HUES48 (cell line): ENCODE data around the gene TCF7L2.
A peak's percentile ranks its signal among the peaks of the same experiment; 100 is the strongest.

Experiments
- H3K27ac ChIP-seq: one replicate; pipeline ENCODE4 v1.7.0; 2013; ENCODE audit warnings: low read depth, low read length, inconsistent platforms
- H3K27me3 ChIP-seq: 2 replicates; pipeline ENCODE4 v1.6.1; 2013; ENCODE audit warnings: mild to moderate bottlenecking, low read length; ENCODE audit not compliant: control insufficient read depth, insufficient read depth
- H3K36me3 ChIP-seq: 2 replicates; pipeline ENCODE4 v1.6.1; 2013; ENCODE audit warnings: low read length; ENCODE audit not compliant: control insufficient read depth, insufficient read depth
- H3K4me1 ChIP-seq: 2 replicates; pipeline ENCODE4 v1.6.1; 2013; ENCODE audit warnings: mild to moderate bottlenecking, low read length; ENCODE audit not compliant: control insufficient read depth, insufficient read depth
- H3K4me3 ChIP-seq: 2 replicates; pipeline ENCODE4 v1.5.1; 2013; ENCODE audit warnings: mild to moderate bottlenecking, low read depth, low read length
- H3K9ac ChIP-seq: 2 replicates; pipeline ENCODE4 v1.6.1; 2013; ENCODE audit warnings: mild to moderate bottlenecking, low read depth, low read length, moderate library complexity
- H3K9me3 ChIP-seq: 2 replicates; pipeline ENCODE4 v1.6.1; 2013; ENCODE audit warnings: low read length; ENCODE audit not compliant: control insufficient read depth, insufficient read depth

The TCF7L2 gene

GRCh38 chr10:113126229-113127201 is 176.5 kb downstream of the TCF7L2 start:
- Histone ChIP-seq H3K27me3 (no peaks in the 10 kb centered on the region), H3K4me1 (peaks cover 80% of the 10 kb centered on the region), H3K9me3 (no peaks in the 10 kb centered on the region), H3K27ac (peak overlapping the region; percentile 2), H3K9ac (no peak overlapping the region), H3K36me3 (no peaks in the 10 kb centered on the region), H3K4me3 (peak overlapping the region; percentile 50)

- Histone ChIP-seq H3K4me3 (peak overlapping the region; percentile 50), H3K27me3 (no peaks in the 10 kb centered on the region), H3K27ac (no peak overlapping the region), H3K9ac (no peak overlapping the region), H3K36me3 (no peaks in the 10 kb centered on the region), H3K9me3 (no peaks in the 10 kb centered on the region), H3K4me1 (peaks cover 84% of the 10 kb centered on the region)
Measured at GRCh38 chr10:113127261-113127900, 177.3 kb downstream of the TCF7L2 start.

- Histone ChIP-seq H3K36me3 (no peaks in the 10 kb centered on the region), H3K4me1 (peaks cover 88% of the 10 kb centered on the region), H3K4me3 (no peak overlapping the region), H3K27me3 (no peaks in the 10 kb centered on the region), H3K9me3 (no peaks in the 10 kb centered on the region), H3K27ac (peak overlapping the region; percentile 62), H3K9ac (no peak overlapping the region)
Measured at GRCh38 chr10:113127901-113128283, 177.8 kb downstream of the TCF7L2 start.

- H3K4me3 ChIP-seq: no peak overlapping the region
- H3K9me3 ChIP-seq: no peaks in the 10 kb centered on the region
- H3K27me3 ChIP-seq: no peaks in the 10 kb centered on the region
- H3K27ac ChIP-seq: peak overlapping the region; percentile 62
- no peaks in the 10 kb centered on the region for H3K36me3 ChIP-seq
- peaks cover 88% of the 10 kb centered on the region for H3K4me1 ChIP-seq
- H3K9ac ChIP-seq: no peak overlapping the region
Measured at GRCh38 chr10:113128450-113129070, 178.5 kb downstream of the TCF7L2 start.

GRCh38 chr10:113129117-113129516 is 179.1 kb downstream of the TCF7L2 start:
- no peak overlapping the region for H3K9ac ChIP-seq
- H3K4me3 ChIP-seq: no peak overlapping the region
- peak overlapping the region; percentile 62 for H3K27ac ChIP-seq
- no peaks in the 10 kb centered on the region for H3K27me3 ChIP-seq
- H3K4me1 ChIP-seq: peaks cover 88% of the 10 kb centered on the region
- H3K36me3 ChIP-seq: no peaks in the 10 kb centered on the region
- H3K9me3 ChIP-seq: no peaks in the 10 kb centered on the region

GRCh38 chr10:113130014-113130641 is 180.1 kb downstream of the TCF7L2 start:
- no peak overlapping the region for H3K9ac ChIP-seq
- H3K27me3 ChIP-seq: no peaks in the 10 kb centered on the region
- H3K4me1 ChIP-seq: peaks cover 90% of the 10 kb centered on the region
- no peak overlapping the region for H3K27ac ChIP-seq
- no peaks in the 10 kb centered on the region for H3K9me3 ChIP-seq
- no peaks in the 10 kb centered on the region for H3K36me3 ChIP-seq
- no peak overlapping the region for H3K4me3 ChIP-seq

GRCh38 chr10:113131613-113132261 is 181.7 kb downstream of the TCF7L2 start:
- peak overlapping the region; percentile 16 for H3K27ac ChIP-seq
- peaks cover 93% of the 10 kb centered on the region for H3K4me1 ChIP-seq
- H3K27me3 ChIP-seq: no peaks in the 10 kb centered on the region
- H3K36me3 ChIP-seq: no peaks in the 10 kb centered on the region
- no peaks in the 10 kb centered on the region for H3K9me3 ChIP-seq
- no peak overlapping the region for H3K4me3 ChIP-seq
- no peak overlapping the region for H3K9ac ChIP-seq

- H3K27me3 ChIP-seq: no peaks in the 10 kb centered on the region
- H3K27ac ChIP-seq: peak overlapping the region; percentile 44
- H3K4me3 ChIP-seq: no peak overlapping the region
- H3K9ac ChIP-seq: no peak overlapping the region
- no peaks in the 10 kb centered on the region for H3K36me3 ChIP-seq
- peaks cover 94% of the 10 kb centered on the region for H3K4me1 ChIP-seq
- H3K9me3 ChIP-seq: no peaks in the 10 kb centered on the region
Measured at GRCh38 chr10:113132591-113133121, 182.6 kb downstream of the TCF7L2 start.

- Histone ChIP-seq H3K9ac (no peak overlapping the region; the same call in 1 of the 2 replicates), H3K36me3 (no peaks in the 10 kb centered on the region), H3K27ac (peak overlapping the region; percentile 44), H3K4me3 (no peak overlapping the region), H3K4me1 (peaks cover 90% of the 10 kb centered on the region), H3K9me3 (no peaks in the 10 kb centered on the region), H3K27me3 (no peaks in the 10 kb centered on the region)
Measured at GRCh38 chr10:113133497-113134115, 183.6 kb downstream of the TCF7L2 start.

GRCh38 chr10:113135025-113135424 is 185.0 kb downstream of the TCF7L2 start:
- H3K9me3 ChIP-seq: no peaks in the 10 kb centered on the region
- peak overlapping the region; percentile 35; the same call in 1 of the 2 replicates for H3K4me3 ChIP-seq
- peaks cover 89% of the 10 kb centered on the region for H3K4me1 ChIP-seq
- no peaks in the 10 kb centered on the region for H3K36me3 ChIP-seq
- no peaks in the 10 kb centered on the region for H3K27me3 ChIP-seq
- H3K27ac ChIP-seq: peak overlapping the region; percentile 82
- no peak overlapping the region for H3K9ac ChIP-seq
